Psoas muscle (tissue), 8 donors: ENCODE results near the gene FYN. TPM values are rescaled to one million over a fixed set of nuclear protein-coding genes. Genes with fewer than 3 reads are reported as not detected.

Experiments
- ATAC-seq, 4 donors: fragments of 200-7000 bp; cut with Tn5 transposase; one replicate each; pipeline ENCODE4 v1.9.1; 2020; ENCODE audit warnings: moderate library complexity in 3 of 4, mild to moderate bottlenecking in 2 of 4
- DNase-seq, 2 donors: peaks; one replicate each; pipeline ENCODE4 v3.0.0-alpha.2; 2020
- H3K27ac ChIP-seq: fragments of 200-600 bp; one replicate; pipeline ENCODE4 v1.8.0; 2022
- H3K27me3 ChIP-seq, 3 donors: fragments of 200-600 bp in 1 of 3; one replicate each; pipeline versions ENCODE4 v1.6.1 to v1.8.0; 2013 to 2022; ENCODE audit warnings: low read length in 2 of 3, mild to moderate bottlenecking in 2 of 3, moderate library complexity in 1 of 3; ENCODE audit not compliant: insufficient read depth in 3 of 3
- H3K36me3 ChIP-seq, 2 donors: fragments of 200-600 bp in 1 of 2; one replicate each; pipeline versions ENCODE4 v1.6.1 to v1.8.0; 2013 to 2022; ENCODE audit warnings: low read depth in 1 of 2, mild to moderate bottlenecking in 1 of 2, moderate library complexity in 1 of 2; ENCODE audit not compliant: insufficient read depth in 1 of 2
- H3K4me1 ChIP-seq: fragments of 200-600 bp; one replicate; pipeline ENCODE4 v1.8.0; 2022
- H3K4me3 ChIP-seq: fragments of 200-600 bp; one replicate; pipeline ENCODE4 v1.8.0; 2022; ENCODE audit warnings: mild to moderate bottlenecking
- H3K9me3 ChIP-seq: fragments of 200-600 bp; one replicate; pipeline ENCODE4 v1.8.0; 2022
- WGBS, 3 donors: extraction: QIAGEN DNeasy Blood & Tissue Kit; methylation state at CpG; one replicate each; pipeline versions ENCODE4 v1.1.6 to v1.1.7; 2013; 5-methylcytosine and 5-hydroxymethylcytosine counted together
- intact Hi-C, 2 donors: fragments of 100-400 bp; cut with DNase I; formaldehyde crosslinking; loops; one replicate each; pipeline versions ENCODE4 v1.11.0 to v1.14.2; 2022
- polyA plus RNA-seq, 3 donors: library from polyadenylated mRNA; stranded (reverse); fragments of 200-250 nt; gene quantifications; one replicate each; pipeline ENCODE4 v1.2.3, GENCODE V29; 2013
- total RNA-seq, 4 donors: library from RNA; stranded (reverse); fragmentation: NEBNext Ultra II Directional in 2 of 4; extraction: Animal tissue kit (Norgen Biotek cat#: 25700) in 2 of 4; gene quantifications; one replicate each; pipeline versions ENCODE4 v1.2.1 to v1.2.4, GENCODE V29; 2021 to 2023
- TF ChIP-seq, protein P1 (sequence below): fragments of 200-600 bp; IDR thresholded peaks from one replicate; pipeline ENCODE4 v1.8.0; 2022; ENCODE audit warnings: antibody characterized with exemption
- donor health status: healthy with polysubstance abuse.
- donor health status: DM: no; HTN: no; CAD: no; lungs with moderate emphysema.
- donor health status: Bipolar disorder and iron deficiency.
- donor health status: healthy.
- donor health status: DM: yes; HTN: yes; CAD: no.
- donor health status: DM: no; HTN: no; CAD: no.
- donor health status: DM: no; HTN: no; CAD: no.
- donor health status: DM: yes; HTN: yes; CAD: no.

FYN gene
- total and polyA plus RNA-seq, 7 donors: 7.1 to 27.8 (median 12.3) TPM

DNA sequence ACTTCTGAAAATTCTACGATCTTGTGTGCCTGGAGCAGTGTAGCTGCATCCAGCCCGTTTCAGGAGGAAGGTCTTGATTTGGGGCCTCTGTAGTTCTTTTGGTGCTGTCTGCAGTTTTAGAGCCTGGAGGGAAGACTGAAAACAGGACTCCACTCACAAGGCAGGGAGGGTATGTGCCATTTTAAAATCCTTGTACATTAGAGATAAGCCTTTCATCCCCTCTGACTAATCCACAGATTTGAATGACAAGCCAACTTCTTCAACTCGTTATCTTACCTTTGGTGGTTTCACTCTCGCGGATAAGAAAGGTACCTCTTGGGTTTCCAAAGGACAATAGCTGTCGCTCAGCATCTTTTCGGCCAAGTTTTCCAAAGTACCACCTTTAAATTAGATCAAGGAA is 169.5 kb downstream of the FYN start:
- no peak overlapping the region for H3K4me3 ChIP-seq
- no peaks in the 10 kb centered on the region for H3K27me3 ChIP-seq
- no peaks in the 10 kb centered on the region for H3K9me3 ChIP-seq
- H3K4me1 ChIP-seq: no peaks in the 10 kb centered on the region
- ATAC-seq (no peak), DNase-seq (no peak)
- intact Hi-C loops: no loop called here
- TF ChIP-seq, protein P1, sequence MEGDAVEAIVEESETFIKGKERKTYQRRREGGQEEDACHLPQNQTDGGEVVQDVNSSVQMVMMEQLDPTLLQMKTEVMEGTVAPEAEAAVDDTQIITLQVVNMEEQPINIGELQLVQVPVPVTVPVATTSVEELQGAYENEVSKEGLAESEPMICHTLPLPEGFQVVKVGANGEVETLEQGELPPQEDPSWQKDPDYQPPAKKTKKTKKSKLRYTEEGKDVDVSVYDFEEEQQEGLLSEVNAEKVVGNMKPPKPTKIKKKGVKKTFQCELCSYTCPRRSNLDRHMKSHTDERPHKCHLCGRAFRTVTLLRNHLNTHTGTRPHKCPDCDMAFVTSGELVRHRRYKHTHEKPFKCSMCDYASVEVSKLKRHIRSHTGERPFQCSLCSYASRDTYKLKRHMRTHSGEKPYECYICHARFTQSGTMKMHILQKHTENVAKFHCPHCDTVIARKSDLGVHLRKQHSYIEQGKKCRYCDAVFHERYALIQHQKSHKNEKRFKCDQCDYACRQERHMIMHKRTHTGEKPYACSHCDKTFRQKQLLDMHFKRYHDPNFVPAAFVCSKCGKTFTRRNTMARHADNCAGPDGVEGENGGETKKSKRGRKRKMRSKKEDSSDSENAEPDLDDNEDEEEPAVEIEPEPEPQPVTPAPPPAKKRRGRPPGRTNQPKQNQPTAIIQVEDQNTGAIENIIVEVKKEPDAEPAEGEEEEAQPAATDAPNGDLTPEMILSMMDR: no peak
- 90 to 92% (median 91%) methylated on average over 7 of the region's 7 CpGs for whole genome bisulfite sequencing, 3 donors
- peaks cover 0 to 2% of the 10 kb centered on the region in 2 donors for H3K36me3 ChIP-seq
- no peak overlapping the region for H3K27ac ChIP-seq

- Histone ChIP-seq H3K27ac (no peak overlapping the region), H3K4me1 (no peaks in the 10 kb centered on the region), H3K9me3 (no peaks in the 10 kb centered on the region), H3K4me3 (no peak overlapping the region), H3K27me3 (no peaks in the 10 kb centered on the region), H3K36me3 (no peaks in the 10 kb centered on the region)
- TF ChIP-seq, protein P1: no peak
- no peak for DNase-seq
- ATAC-seq: peak in 1 of 4 donors; percentile 47
- intact Hi-C loops: no loop called here
- 56 to 72% (median 58%) methylated on average over 5 of the region's 5 CpGs for WGBS, 3 donors
Observed at GRCh38 chr6:111702268-111702667, 171.0 kb downstream of the FYN start.

GRCh38 chr6:111701146-111701545 is 172.1 kb downstream of the FYN start:
- Histone ChIP-seq H3K9me3 (no peaks in the 10 kb centered on the region), H3K36me3 (no peaks in the 10 kb centered on the region), H3K4me3 (no peak overlapping the region), H3K4me1 (no peaks in the 10 kb centered on the region), H3K27ac (no peak overlapping the region), H3K27me3 (no peaks in the 10 kb centered on the region)
- intact Hi-C loops: no loop called here
- no peak for DNase-seq
- 84 to 94% (median 93%) methylated on average over 3 of the region's 3 CpGs for WGBS, 3 donors
- ATAC-seq: no peak
- TF ChIP-seq, protein P1: no peak

DNA sequence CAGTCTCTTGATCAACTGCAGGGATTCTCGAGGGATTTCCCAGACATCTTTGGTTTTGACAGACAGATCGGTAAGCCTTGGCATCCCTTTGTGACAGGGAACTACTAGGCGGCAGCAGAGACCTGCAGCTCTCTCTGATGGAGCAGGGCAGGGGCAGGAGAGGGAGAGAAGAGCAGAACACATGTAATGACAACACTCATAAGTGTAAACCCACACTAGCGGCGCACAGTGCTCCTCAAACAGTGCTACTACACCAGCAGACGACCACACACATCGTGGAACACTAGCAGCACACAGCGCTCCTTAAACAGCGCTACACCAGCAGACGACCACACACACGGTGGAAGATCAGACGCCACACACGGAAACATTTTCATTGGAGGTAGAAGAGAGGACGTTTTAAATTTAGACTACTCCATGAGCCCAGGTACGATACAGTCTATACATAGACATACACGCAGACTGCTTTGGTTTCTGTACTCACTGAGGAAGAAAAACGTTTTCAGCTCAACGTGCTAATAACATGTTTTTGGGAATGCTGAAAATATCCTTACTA is 173.0 kb downstream of the FYN start:
- H3K36me3 ChIP-seq: no peaks in the 10 kb centered on the region
- H3K4me3 ChIP-seq: no peak overlapping the region
- intact Hi-C loops: no loop called here
- TF ChIP-seq, protein P1: no peak
- H3K27ac ChIP-seq: no peak overlapping the region
- DNase-seq (no peak), ATAC-seq (no peak)
- H3K27me3 ChIP-seq: no peaks in the 10 kb centered on the region
- no peaks in the 10 kb centered on the region for H3K4me1 ChIP-seq
- 89 to 93% (median 92%) methylated on average over 18 of the region's 18 CpGs for WGBS, 3 donors
- H3K9me3 ChIP-seq: no peaks in the 10 kb centered on the region

GRCh38 chr6:111699123-111699522 is 174.1 kb downstream of the FYN start:
- Histone ChIP-seq H3K9me3 (no peaks in the 10 kb centered on the region), H3K4me3 (no peak overlapping the region), H3K4me1 (no peaks in the 10 kb centered on the region), H3K27me3 (no peaks in the 10 kb centered on the region), H3K27ac (no peak overlapping the region), H3K36me3 (no peaks in the 10 kb centered on the region)
- TF ChIP-seq, protein P1: no peak
- no peak for DNase-seq
- no peak for ATAC-seq
- intact Hi-C loops: no loop called here
- WGBS, 3 donors: 82 to 88% (median 86%) methylated on average over 6 of the region's 6 CpGs
